Right atrium auricular region (tissue), 2 donors: Measurements from ENCODE around the gene IGLL1. TPM values are rescaled to one million over a fixed set of nuclear protein-coding genes. Genes with fewer than 3 reads are reported as not detected.
"Not testable (repeated sequence)": the region's sequence is repeated elsewhere in the genome, so short reads cannot be mapped to it uniquely, and the experiment has no call there.

Source experiments
- DNase-seq: peaks from one replicate; pipeline ENCODE4 v3.0.0-alpha.2; 2019; ENCODE audit warnings: low spot score
- H3K27ac ChIP-seq, 2 donors: fragments of 200-600 bp; sonication (generic); 1 replicate in 1 of 2; 2 replicates in 1 of 2; pipeline ENCODE4 v1.5.1; 2016 to 2019
- H3K27me3 ChIP-seq, 2 donors: fragments of 200-600 bp; sonication (generic); one replicate each; pipeline versions ENCODE4 v1.5.1 to v1.6.0; 2017 to 2019
- H3K36me3 ChIP-seq: fragments of 200-600 bp; sonication (generic); one replicate; pipeline ENCODE4 v1.5.1; 2016
- H3K4me1 ChIP-seq, 2 donors: fragments of 200-600 bp; sonication (generic); one replicate each; pipeline versions ENCODE4 v1.5.1 to v1.6.0; 2017 to 2019
- H3K4me3 ChIP-seq, 2 donors: fragments of 200-600 bp; sonication (generic); 1 replicate in 1 of 2; 2 replicates in 1 of 2; pipeline ENCODE4 v1.5.1; 2017 to 2019; ENCODE audit warnings: mild to moderate bottlenecking in 1 of 2, moderate library complexity in 1 of 2
- H3K9me3 ChIP-seq, 2 donors: fragments of 200-600 bp; sonication (generic); one replicate each; pipeline ENCODE4 v1.5.1; 2019
- total RNA-seq, 2 donors: library from RNA; depleted of rRNA; stranded (reverse); fragments of >200 nt; gene quantifications; one replicate each; pipeline ENCODE4 v1.1.0, GENCODE V29; 2016
- TF ChIP-seq, protein P1 (sequence below), 2 donors: fragments of 200-600 bp; sonication (generic); IDR thresholded peaks; one replicate each; pipeline ENCODE4 v1.5.1; 2019; ENCODE audit warnings: antibody characterized with exemption in 2 of 2

The IGLL1 gene
- total RNA-seq, 2 donors from 2014 or later, result not detected

DNA sequence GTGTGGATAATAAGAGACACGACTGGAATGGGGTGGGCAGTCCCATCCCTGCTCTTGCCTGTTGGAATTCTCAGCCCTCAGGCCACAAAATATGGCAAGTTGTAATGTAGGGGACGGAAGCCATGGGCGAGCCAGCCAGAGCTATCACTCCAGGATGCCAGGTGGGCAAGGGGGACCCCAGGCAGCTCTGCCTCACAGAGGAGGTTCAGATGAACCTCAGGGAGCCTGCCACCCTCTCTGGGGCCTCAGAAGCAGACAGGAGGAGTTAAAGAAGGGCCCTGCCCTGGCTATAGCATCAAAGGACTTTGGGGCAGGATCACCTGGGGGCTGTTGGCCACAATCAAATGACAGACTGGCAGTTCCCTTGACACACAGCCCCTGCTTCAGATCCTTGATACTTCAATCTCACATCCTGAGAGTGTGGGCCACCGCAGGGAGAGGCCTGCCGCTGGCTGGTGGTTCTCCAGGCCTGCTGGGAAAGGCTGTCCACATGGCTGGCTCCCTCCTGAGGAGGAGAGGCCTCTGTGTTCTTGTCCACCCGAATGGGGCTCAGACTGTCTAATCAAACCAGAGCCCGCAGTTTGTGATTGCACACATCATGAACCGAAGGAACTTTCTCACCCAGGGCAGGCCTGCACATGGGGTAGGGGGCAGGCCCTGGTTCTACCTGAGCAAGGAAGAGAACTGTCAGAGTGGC lies 31.4 kb downstream of the IGLL1 start:
- peaks cover 0 to 14% of the 10 kb centered on the region in 2 donors for H3K9me3 ChIP-seq
- no peak for DNase-seq
- no peak overlapping the region for H3K27ac ChIP-seq
- H3K4me1 ChIP-seq, result no peaks in the 10 kb centered on the region
- no peaks in the 10 kb centered on the region for H3K27me3 ChIP-seq
- H3K4me3 ChIP-seq, result no peak overlapping the region
- TF ChIP-seq, protein P1, sequence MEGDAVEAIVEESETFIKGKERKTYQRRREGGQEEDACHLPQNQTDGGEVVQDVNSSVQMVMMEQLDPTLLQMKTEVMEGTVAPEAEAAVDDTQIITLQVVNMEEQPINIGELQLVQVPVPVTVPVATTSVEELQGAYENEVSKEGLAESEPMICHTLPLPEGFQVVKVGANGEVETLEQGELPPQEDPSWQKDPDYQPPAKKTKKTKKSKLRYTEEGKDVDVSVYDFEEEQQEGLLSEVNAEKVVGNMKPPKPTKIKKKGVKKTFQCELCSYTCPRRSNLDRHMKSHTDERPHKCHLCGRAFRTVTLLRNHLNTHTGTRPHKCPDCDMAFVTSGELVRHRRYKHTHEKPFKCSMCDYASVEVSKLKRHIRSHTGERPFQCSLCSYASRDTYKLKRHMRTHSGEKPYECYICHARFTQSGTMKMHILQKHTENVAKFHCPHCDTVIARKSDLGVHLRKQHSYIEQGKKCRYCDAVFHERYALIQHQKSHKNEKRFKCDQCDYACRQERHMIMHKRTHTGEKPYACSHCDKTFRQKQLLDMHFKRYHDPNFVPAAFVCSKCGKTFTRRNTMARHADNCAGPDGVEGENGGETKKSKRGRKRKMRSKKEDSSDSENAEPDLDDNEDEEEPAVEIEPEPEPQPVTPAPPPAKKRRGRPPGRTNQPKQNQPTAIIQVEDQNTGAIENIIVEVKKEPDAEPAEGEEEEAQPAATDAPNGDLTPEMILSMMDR (IDR thresholded peaks at IDR 0.05), result no peak
- H3K36me3 ChIP-seq, result no peaks in the 10 kb centered on the region

DNA sequence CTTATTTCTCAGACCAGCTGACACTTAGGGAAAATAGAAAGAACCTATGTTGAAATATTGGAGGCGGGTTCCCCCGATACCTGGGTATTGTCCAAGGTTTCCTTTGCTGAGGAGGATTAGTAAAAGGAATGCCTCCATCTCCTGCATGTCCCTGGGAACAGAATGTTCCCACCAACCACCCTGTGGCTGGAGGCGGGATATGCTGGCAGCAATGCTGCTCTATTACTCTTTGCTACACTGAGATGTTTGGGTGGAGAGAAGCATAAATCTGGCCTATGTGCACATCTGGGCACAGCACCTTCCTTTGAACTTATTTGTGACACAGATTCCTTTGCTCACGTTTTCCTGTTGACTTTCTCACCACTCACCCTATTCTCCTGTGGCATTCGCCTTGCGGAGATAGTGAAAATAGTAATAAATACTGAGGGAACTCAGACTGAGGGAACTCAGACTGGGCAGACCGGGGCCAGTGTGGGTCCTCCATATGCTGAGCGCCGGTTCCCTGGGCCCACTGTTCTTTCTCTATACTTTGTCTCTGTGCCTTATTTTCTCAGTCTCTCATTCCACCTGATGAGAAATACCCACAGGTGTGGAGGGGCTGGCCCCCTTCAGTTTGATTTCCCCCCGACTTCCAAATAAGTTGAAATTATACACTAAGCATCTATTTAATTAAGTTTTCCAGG lies 32.1 kb downstream of the IGLL1 start:
- DNase-seq, result no peak
- Histone ChIP-seq H3K36me3 (no peaks in the 10 kb centered on the region), H3K27ac (no peak overlapping the region), H3K4me3 (no peak overlapping the region), H3K27me3 (no peaks in the 10 kb centered on the region), H3K9me3 (peaks cover 0 to 14% of the 10 kb centered on the region in 2 donors), H3K4me1 (no peaks in the 10 kb centered on the region)
- TF ChIP-seq, protein P1 (IDR thresholded peaks at IDR 0.05), result no peak

GRCh38 chr22:23547382-23547781 lies 32.7 kb downstream of the IGLL1 start:
- peaks cover 0 to 14% of the 10 kb centered on the region in 2 donors for H3K9me3 ChIP-seq
- not testable (repeated sequence) for H3K4me3 ChIP-seq, H3K4me1 ChIP-seq, H3K27ac ChIP-seq, DNase-seq, H3K27me3 ChIP-seq, H3K36me3 ChIP-seq

GRCh38 chr22:23544852-23545251 lies 35.2 kb downstream of the IGLL1 start:
- H3K27me3 ChIP-seq, result no peaks in the 10 kb centered on the region
- no peak for DNase-seq
- TF ChIP-seq, protein P1 (IDR thresholded peaks at IDR 0.05), result no peak
- peaks cover 0 to 14% of the 10 kb centered on the region in 2 donors for H3K9me3 ChIP-seq
- no peak overlapping the region for H3K4me3 ChIP-seq
- H3K27ac ChIP-seq, result no peak overlapping the region
- H3K4me1 ChIP-seq, result no peaks in the 10 kb centered on the region
- H3K36me3 ChIP-seq, result no peaks in the 10 kb centered on the region

DNA sequence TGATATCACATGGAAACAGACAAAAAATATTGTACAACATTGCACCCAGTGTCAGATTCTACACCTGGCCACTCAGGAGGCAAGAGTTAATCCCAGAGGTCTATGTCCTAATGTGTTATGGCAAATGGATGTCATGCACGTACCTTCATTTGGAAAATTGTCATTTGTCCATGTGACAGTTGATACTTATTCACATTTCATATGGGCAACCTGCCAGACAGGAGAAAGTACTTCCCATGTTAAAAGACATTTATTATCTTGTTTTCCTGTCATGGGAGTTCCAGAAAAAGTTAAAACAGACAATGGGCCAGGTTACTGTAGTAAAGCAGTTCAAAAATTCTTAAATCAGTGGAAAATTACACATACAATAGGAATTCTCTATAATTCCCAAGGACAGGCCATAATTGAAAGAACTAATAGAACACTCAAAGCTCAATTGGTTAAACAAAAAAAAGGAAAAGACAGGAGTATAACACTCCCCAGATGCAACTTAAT lies 36.5 kb downstream of the IGLL1 start:
- H3K27ac ChIP-seq, result not testable (repeated sequence)
- H3K9me3 ChIP-seq, result peaks cover 0 to 14% of the 10 kb centered on the region in 2 donors

GRCh38 chr22:23542933-23543332 lies 37.2 kb downstream of the IGLL1 start:
- no peak for DNase-seq
- Histone ChIP-seq H3K4me1 (no peaks in the 10 kb centered on the region), H3K27me3 (no peaks in the 10 kb centered on the region), H3K9me3 (peaks cover 0 to 12% of the 10 kb centered on the region in 2 donors), H3K27ac (no peak overlapping the region), H3K4me3 (no peak overlapping the region), H3K36me3 (no peaks in the 10 kb centered on the region)
- TF ChIP-seq, protein P1 (IDR thresholded peaks at IDR 0.05), result no peak

More for the DNA sequence above, 36.5 kb downstream of the IGLL1 start:
- not testable (repeated sequence) for DNase-seq, H3K4me3 ChIP-seq, H3K27me3 ChIP-seq, H3K36me3 ChIP-seq, H3K4me1 ChIP-seq

- not testable (repeated sequence) for H3K4me3 ChIP-seq, H3K4me1 ChIP-seq, DNase-seq, H3K9me3 ChIP-seq, H3K27ac ChIP-seq, H3K27me3 ChIP-seq, H3K36me3 ChIP-seq
Observed at GRCh38 chr22:23542391-23542790, 37.7 kb downstream of the IGLL1 start.
